Nephron progenitor cell (in vitro differentiated cells): ENCODE data around the gene PCID2.

ENCODE experiments used
- DNase-seq: peaks from one replicate; pipeline ENCODE4 v3.0.0; 2021
- H3K27ac Mint-ChIP-seq: 2 replicates; pipeline ENCODE4 v1.8.0; 2021; ENCODE audit warnings: mild to moderate bottlenecking, moderate library complexity, mixed read lengths
- H3K27me3 Mint-ChIP-seq: 2 replicates; pipeline ENCODE4 v1.8.0; 2021; ENCODE audit warnings: mild to moderate bottlenecking, low read depth, mixed read lengths; ENCODE audit not compliant: poor library complexity
- H3K36me3 Mint-ChIP-seq: 2 replicates; pipeline ENCODE4 v1.8.0; 2021; ENCODE audit warnings: low read depth, mixed read lengths
- H3K4me1 Mint-ChIP-seq: 2 replicates; pipeline ENCODE4 v1.8.0; 2021; ENCODE audit warnings: mixed read lengths
- H3K4me3 Mint-ChIP-seq: 2 replicates; pipeline ENCODE4 v1.8.0; 2021; ENCODE audit warnings: mild to moderate bottlenecking, moderate library complexity, mixed read lengths
- H3K9me3 Mint-ChIP-seq: 2 replicates; pipeline ENCODE4 v1.8.0; 2021; ENCODE audit warnings: mild to moderate bottlenecking, moderate library complexity, mixed read lengths
- CTCF ChIP-seq: fragments of 200-600 bp; sonication (generic); IDR thresholded peaks from 2 replicates; pipeline ENCODE4 v1.5.0; 2021; ENCODE audit warnings: antibody characterized with exemption

The PCID2 gene

GRCh38 chr13:113135281-113135760, 73.1 kb downstream of the PCID2 start:
- Mint-ChIP-seq H3K9me3 (peaks cover 6% of the 10 kb centered on the region), H3K27me3 (peaks cover 32% of the 10 kb centered on the region), H3K36me3 (no peaks in the 10 kb centered on the region), H3K4me3 (no peak overlapping the region), H3K4me1 (peaks cover 11% of the 10 kb centered on the region), H3K27ac (no peak overlapping the region)
- no peak for TF ChIP-seq CTCF
- DNase-seq: no peak

- H3K27me3 Mint-ChIP-seq: peaks cover 33% of the 10 kb centered on the region
These were observed 78.3 kb downstream of the PCID2 start for GRCh38 chr13:113129921-113130750.

GRCh38 chr13:113129480-113129879, 79.0 kb downstream of the PCID2 start:
- peaks cover 11% of the 10 kb centered on the region for H3K9me3 Mint-ChIP-seq
- H3K4me1 Mint-ChIP-seq: peaks cover 7% of the 10 kb centered on the region
- peaks cover 33% of the 10 kb centered on the region for H3K27me3 Mint-ChIP-seq
- no peak overlapping the region for H3K4me3 Mint-ChIP-seq
- no peak for DNase-seq
- no peak overlapping the region for H3K27ac Mint-ChIP-seq
- TF ChIP-seq CTCF: no peak
- H3K36me3 Mint-ChIP-seq: peaks cover 5% of the 10 kb centered on the region

More at GRCh38 chr13:113129921-113130750, 78.3 kb downstream of the PCID2 start:
- no peak overlapping the region for H3K27ac Mint-ChIP-seq
- H3K36me3 Mint-ChIP-seq: peaks cover 5% of the 10 kb centered on the region
- no peak for DNase-seq
- peaks cover 7% of the 10 kb centered on the region for H3K4me1 Mint-ChIP-seq
- TF ChIP-seq CTCF: no peak
- H3K9me3 Mint-ChIP-seq: peaks cover 11% of the 10 kb centered on the region
- H3K4me3 Mint-ChIP-seq: no peak overlapping the region
